Activated effector memory CD4-positive, alpha-beta T cell treated with Interleukin-2 at 50 U/mL for 16 hours (primary cell): ENCODE results near the gene RTN4.
"Not testable (repeated sequence)": the region's sequence is repeated elsewhere in the genome, so short reads cannot be mapped to it uniquely, and the experiment has no call there.

Experiments used
- DNase-seq: peaks from one replicate; pipeline ENCODE4 v3.0.0-alpha.2; 2020

The RTN4 gene

DNA sequence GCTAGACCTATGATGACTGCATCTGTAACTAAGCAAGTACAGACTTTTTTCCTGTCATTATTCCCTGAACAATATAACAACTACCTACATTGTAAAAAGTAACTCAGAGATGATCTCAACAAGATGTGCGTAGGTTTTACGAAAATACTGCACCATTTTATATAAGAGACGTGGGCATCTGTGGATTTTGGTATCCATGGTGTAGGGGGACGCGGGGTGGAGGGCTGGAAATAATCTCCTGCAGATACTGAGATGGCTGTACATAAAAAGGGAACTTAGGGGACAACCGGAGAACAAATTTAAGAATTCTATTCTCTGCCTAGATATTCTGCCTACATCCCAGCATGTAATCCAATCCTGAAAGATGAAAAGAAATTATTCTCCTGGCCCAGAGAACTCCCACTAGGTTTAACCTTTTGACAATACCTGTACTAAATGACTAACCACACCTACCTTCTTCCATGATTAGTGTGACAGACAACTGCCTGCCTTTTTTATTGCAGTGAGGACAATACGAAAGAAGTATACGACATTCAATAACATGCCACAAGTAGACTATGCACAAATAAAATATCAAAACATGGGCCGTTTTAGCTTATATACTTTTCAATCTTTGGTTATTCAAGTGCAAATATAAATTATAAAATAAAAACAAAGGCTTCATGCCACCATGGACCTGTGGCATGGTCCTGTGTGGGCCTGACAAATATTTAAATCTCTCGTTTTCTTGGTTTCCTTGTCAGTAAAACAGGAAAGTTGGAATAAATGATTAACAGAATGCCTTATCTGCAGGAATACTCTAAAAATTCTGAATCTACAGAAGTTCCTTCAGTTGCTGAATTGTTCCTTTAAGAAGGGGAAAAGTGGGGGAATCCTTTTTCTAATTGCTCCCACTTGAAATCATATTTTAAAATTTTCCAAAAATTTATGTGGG, 46.3 kb downstream of the RTN4 start:
- no peak for DNase-seq

DNA sequence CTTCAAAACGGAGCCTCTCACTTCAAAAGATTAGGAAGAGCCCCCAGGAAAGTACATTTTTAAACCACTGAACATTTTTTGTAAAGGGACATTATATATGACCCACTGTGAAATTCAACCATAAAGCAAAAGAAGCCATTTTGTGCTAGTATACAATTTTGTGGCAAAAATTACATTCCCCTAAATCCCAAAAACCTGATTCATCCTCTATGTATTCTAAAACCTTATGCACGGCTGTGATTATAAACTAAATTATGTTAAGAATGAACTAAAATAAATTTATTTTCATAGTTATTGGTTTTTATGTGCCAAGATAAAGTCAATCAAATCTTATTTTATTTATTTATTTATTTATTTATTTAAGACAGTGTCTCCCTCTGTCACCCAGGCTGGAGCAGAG, 48.5 kb downstream of the RTN4 start:
- no peak for DNase-seq

DNA sequence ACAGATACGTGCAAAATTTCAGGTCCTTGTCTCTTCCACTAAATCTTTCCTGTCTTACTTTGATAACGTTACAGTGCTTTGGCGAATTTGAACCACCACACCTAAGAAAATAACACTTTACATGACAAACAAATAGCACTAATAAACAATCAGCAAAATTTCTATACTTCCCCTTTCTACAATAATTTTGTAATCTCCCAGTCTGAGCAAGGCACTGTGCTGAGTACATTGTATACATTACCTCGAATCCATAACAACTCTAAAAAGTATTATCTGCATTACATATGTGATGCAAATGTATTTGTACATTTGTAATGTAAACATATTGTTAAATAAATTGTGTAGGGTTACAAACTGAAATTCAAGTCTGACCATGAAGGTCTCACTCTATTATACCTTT, 49.9 kb downstream of the RTN4 start:
- DNase-seq, result no peak

DNA sequence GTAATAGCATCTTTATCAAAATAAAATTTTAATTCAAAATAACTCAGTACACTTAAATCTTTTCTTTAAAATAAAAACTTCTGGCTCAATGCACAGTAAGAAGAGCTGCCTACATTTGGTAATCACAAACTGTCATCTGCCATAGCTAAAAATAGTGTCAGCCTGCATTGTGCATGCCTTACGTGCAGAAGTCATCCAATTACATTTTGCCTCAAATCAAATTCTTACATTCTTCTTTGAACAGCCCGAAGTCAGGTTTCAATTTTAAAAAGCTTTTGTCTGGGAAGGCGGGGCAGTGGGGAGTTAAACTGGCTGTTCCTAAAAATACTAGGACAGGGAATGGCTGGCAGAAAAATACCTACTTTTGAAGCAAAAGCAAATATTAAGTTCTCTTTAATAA, 51.1 kb downstream of the RTN4 start:
- DNase-seq, result no peak

DNA sequence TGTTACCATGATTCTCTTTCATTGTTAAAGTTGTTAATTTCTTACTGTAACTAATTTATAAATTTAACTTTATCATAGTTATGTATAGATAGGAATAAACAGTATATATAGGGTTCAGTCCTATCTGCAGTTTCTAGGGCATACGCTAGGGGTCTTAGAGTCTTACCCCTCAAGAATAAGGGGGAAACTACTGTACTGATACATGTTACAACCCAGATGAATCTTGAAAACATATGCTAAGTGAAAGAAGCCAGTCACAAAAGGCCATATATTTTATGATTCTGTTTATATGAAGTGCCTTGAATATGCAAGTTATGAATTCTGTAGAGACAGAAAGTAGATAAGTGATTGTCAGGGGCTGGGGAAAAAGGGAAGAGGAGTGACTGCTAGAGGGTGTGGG, 52.4 kb downstream of the RTN4 start:
- no peak for DNase-seq

DNA sequence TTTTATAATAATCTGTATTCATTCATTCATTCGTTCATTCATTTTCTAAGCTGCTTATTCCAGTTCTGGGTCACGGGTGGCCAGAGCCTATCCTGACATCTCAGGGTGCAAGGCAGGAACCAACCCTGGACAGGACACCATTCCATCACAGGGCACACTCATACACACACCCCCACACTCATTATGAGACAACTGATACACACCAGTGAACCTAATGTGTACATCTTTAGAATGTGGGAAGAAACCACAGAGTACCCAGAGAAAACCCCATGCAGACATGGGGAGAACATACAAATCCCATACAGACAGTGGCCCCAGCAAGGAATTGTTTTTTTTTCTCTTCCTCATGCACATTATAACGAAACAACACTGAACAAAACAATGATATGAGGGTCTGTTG, 54.7 kb downstream of the RTN4 start:
- no peak for DNase-seq

DNA sequence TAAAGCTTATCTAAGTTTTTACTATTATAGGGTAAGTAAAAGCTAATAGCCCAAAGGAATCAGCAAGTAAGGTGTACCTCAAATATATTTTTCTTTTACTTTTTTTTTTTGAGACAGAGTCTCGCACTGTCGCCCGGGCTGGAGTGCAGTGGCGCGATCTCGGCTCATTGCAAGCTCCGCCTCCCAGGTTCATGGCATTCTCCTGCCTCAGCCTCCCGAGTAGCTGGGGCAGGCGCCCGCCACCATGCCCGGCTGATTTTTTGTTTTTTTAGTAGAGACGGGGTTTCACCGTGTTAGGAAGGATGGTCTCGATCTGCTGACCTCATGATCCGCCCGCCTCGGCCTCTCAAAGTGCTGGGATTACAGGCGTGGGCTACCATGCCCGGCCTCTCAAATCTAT, 59.6 kb downstream of the RTN4 start:
- not testable (repeated sequence) for DNase-seq

DNA sequence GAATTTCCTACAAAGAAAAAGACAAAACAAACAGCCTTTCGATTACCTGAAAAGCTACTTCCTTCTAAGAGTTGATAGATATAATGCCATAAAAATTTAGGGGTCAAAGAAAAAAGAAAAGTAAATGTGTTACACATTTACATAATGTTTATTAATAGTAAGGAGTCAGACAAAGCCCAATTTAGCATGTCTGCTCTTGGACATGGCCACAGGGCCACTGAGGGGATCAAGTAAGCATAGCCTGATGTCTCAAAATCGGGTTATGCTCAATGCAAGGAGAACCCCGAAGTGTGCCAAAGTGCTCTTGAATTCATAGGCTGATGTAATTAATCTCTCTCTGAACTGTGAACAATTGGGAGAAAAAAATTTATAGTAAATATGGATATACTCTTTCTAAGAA, 61.6 kb downstream of the RTN4 start:
- DNase-seq, result no peak

DNA sequence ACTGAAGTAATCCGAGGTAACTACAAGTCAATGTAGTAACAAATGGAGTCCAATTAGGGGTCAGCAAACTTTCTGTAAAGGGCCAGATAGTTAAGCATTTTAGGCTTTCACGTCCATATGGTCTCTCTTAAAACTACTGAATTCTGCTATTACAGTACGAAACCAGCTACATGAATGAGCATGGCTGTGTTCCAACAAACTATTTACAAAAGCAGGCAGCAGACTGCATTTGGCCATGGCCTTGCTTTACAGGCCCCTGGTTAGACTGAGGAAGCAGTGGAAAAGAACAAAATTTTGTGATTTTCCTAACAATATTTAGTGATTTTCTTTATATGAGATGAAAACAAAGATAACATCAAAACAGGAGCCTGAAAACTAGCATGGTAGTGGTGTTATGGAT, 64.0 kb downstream of the RTN4 start:
- no peak for DNase-seq

DNA sequence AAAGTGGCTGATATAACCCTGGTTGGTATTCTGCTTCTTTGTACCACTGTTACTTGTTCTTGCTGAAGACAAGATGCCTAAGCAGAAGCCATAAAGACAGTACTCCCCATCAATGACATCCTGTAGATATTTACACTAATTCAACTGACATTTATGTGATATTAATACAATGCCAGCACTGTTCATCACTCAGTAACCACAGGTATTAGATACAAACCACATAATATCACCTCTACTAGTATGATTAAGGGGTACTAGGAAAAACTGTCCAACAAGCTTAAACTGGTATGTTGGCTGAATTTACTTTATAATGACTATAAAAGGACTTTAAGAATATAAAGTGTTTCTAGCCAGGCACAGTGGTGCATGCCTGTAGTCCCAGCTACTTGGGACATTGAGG, 65.8 kb downstream of the RTN4 start:
- no peak for DNase-seq

DNA sequence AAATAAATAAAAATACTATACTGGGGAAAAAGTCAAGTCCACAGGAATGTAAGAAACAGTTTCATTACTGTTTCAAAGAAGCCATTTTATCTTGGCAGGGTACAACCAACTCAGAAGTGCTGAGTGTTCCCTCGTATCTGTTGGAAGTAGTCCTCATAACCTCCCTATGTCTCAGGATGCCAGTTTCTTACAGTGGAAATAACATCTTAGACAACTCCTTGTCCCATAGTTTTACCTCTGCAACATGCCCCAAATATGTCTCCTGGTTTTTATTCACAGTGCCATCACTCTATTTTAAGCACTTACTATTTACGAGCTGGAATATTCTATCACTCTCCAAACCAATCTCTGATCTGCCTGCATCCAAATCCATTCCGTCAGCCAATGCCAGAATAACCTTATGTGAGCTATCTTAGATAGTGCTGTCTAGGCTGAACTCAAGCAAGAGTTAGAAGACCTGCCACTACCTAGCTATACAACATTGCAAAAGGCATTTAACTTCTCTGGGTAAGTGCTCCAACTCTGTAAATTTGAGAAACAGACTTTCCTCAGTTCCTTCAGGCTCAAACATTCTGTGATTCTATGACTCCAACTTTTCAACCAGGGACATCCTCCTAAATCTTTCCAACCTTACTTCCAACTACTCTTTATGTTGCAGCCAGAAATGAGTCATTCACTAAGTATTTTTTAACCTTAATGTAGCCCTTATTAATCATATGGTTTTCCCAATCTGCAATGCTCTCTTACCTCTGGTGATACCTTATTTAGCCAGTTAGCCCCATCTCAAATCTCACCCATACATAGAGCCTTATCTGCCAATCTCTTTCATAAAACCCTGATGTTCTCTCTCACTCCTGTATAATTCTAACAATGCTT, 66.7 kb downstream of the RTN4 start:
- DNase-seq, result no peak

DNA sequence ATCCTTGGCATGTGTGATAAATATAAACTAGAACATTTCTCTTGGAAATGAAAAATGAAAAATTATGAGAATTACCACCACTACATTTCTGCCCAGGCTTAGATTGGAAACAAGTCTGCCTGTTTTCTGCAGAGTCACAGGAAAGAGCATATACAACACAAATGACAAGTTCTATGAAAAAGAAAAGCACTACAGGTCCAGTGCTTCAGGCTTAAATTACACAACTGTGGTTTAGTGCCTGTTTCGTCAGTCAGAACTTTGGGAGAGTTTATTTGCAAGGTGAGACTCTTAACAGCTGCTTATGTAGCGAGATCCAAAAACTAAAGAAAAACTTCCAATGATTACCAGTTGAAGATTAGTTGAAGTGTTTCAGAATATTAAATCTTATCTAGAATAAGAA, 68.9 kb downstream of the RTN4 start:
- DNase-seq, result no peak

DNA sequence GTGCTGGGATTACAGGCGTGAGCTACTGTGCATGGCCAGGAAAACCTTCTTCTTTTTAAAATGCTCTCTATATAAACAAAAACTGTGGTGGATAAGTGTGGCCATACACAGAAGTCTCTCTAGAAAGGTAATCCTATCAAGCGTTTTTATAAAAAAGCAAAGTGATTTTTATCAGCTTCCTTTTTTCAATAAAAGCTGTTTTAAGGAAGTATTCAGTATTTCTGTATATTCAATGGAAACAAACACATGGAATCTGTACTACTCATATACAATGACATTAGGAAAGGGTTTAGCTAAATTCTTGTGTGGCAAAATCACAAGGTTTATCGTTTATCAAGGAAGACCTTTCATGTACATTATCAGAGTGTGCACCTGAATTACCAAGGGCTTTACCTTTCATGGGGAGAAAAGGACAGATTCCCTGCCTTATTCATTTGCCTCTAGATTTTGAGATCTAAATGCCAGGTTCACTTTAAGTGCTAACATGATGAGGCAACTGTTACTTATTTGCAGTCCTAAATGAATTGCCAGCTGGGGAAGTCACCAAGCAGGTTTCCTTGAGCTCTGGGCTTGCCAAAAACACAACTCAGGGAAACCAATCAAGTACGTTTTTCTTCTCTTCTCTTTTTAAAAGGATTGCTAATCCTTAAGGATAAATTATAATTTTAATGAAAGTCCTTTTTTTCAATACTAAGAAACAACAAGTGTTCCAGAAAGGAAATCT, 70.8 kb downstream of the RTN4 start:
- DNase-seq, result no peak

DNA sequence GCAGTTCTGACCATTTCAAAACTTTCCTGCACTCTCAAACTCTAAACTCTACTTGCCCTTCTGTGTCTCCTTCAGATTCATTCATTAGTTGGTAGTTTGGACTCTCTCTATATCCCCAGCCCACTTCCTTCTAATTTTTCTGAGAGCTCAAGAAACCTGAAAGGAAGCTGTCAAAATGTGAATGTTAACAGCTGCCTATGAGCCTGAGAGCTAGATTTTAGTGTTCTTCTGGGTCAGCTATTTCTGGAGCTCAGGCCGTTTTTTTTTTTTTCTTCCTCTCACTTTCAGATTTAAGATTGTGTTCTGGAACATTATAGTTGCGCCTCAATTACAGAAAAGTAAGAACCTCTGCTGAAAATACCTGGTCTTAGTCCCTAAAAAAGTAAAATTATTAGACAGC, 73.1 kb downstream of the RTN4 start:
- DNase-seq, result no peak

DNA sequence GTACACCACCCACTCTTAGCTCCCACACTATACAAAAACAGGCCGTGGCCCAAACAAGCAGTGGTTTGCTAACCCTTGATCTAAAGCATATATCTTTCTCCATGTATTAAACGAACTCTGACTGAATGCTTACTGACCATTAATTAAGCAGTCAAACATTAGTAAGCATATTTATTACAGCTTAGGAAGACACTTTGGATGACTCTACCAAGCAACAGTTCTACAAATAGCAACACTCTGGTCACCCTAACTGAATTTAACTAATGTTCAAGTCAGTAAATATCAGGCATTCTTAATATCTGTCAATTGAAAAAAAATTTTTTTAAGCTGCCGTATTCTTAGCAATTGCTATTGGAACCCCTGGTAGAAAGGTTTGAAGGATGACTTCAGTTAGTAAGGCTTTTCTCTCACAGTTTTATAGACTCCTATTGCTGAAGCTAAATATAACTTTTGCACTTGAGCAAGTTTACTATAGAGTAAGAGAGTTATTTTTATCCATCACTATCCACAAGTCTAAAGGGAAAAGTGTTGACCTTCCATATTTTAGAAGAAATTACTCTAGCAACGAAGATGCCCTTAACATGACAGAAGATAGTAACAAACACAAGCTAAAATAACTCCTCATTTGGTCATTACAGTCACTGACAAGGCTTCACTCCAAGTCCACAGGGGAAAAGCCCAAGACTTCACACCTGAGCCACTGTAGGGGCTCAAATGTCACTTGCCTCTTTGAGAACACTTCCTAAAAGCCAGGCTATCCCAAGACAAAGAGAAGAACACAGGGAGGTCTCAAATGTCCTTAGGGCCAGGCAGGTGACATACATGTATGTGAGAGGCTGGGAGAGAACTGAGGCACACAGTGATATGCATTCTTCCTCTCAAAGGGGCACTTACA, 74.4 kb downstream of the RTN4 start:
- no peak for DNase-seq

DNA sequence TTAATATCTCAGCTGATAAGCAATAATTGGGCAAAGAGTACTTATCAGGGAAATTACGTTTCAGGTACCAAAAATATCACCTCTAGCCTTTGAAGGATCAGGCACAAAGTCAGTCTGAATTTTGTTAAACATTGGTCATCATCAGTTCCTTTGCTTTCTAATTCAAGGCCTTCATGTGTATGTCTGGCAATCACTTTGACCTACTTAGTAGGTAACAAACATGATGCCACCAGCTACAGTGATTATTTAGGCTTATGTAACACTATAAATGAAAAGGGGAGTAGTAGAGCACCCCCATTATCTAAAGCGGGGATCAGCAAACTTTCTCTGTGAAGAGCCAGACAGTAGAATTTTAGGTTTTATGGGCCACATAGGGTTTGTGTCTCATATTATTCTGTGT, 75.1 kb downstream of the RTN4 start:
- DNase-seq, result no peak

DNA sequence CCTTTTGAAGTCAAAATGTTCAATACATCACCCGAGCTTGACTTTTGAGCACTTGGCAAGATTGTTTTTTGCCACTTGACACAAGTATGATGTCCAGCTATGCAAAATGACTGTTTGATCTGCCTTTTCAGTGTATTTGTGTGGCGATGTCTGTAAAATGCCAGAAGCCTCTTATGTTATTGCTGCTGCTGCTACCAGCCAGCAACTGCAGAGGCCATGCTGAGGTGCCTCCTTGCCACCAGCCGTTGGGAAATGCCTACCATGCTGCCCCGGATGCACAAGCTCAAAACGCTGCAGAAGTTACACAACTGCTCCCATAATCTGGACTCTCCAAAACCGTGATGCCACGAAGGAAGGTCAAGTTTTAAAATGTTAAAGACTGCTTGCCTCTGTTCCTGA, 80.3 kb downstream of the RTN4 start:
- no peak for DNase-seq

DNA sequence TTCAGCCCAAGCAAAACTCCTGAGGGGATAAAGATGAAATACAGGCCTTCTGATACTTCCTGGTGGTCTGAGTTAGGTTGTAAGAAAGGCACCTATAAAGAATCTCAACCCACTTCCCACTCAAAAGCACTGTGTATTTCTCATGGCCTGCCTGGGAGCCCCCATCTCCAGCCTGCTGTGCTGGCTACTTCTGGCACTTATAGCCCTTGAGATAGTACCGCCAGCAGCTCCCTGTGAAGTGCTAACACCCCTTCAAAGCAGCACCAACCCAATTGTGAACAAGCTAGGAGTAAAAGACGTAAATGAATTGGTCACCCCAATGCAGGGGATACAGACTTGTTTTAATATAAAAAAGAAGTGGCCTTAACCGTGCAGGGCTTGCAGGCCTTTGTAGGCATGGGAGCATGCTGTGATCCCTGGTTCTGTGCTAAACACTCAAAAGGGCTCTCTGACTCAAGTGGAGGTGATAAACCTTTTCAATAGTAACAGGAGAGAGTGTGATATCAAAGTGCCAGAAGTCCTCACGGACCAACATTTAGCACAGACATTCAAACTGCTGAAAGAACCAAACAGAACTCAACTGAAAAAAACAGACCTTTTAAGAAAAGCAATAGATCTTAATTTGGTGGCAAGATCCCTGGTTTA, 80.8 kb downstream of the RTN4 start:
- no peak for DNase-seq

DNA sequence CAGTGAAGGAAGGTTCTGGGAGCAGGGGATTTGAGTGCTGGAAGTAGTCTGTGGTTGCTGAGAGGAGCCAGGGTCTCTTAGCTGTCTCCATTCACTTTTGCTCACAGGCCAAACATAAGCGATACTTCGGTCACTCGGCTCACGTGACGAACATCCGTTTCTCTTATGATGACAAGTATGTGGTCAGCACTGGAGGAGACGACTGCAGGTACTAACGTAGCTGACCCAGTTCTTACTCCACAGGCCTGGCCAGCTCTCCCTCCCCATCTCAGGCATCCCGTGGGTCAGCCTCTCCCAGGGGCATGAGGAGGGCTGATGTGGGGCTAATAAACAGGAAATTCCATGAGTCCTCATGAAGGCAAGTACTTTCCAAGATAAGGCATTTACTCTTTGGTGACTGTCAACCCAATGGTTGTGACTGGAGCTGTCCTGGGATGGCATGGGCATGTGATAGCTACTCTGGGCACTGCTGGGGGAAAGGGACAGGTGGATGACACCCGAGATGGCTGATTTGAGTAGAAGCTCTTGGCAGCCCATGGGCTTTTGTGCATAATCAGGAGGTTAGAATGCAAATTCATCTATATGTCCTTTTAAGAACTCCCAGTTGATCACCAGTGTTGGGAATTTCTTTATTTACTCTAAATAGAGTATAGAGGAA, 81.6 kb downstream of the RTN4 start:
- no peak for DNase-seq

DNA sequence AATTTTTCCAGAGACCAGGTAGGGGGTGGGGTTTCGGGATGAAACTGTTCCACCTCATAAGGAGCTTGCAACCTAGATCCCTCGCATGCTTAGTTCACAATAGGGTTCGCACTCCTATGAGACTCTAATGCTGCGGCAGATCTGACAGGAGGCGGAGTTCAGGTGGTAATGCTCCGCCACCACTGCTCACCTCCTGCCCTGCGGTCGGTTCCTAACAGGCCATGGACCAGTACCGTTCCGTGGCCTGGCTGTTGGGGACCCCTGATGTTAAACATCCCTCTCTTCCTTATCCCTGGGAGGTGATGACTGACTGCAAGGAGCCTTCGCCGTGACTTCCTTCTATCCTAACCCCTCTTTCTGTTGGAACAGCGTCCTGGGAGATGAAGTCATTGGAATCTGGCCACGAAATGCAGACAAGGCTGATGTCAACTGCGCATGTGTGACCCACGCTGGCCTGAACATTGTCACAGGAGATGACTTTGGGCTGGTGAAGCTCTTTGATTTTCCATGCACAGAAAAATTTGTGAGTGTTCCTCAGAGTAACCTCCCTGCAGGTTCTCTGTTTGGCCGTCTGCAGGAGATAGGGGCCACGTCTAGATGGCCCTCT, 82.4 kb downstream of the RTN4 start:
- DNase-seq, result no peak

DNA sequence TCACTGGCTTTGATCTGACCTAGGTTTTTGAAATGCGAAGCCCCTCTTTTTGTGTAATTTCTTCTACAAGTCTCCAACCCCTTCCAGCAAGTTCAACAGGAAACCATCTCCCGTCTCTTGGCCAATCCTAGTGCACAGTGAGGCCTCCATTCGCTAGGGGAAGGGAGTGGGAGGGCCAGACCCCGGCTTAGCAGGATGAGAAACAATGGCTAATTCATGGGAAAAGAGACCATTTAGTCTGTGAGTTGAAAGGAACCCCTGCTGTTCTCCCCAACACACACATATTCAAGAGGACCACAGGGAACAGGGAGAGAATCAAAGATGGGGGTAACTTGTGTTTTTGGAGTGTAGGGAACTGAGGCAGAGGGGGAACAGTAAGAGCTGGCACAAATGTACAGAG, 83.0 kb downstream of the RTN4 start:
- DNase-seq, result no peak
